ENCODE measurements around the gene DNAH9. TPM values are rescaled to one million over a fixed set of nuclear protein-coding genes. Genes with fewer than 3 reads are reported as not detected.

Gene DNAH9
- polyA plus RNA-seq, 2 of the 4 experiments (the other 2 are of a cell fraction), result 0.03 to 0.04 TPM

DNA sequence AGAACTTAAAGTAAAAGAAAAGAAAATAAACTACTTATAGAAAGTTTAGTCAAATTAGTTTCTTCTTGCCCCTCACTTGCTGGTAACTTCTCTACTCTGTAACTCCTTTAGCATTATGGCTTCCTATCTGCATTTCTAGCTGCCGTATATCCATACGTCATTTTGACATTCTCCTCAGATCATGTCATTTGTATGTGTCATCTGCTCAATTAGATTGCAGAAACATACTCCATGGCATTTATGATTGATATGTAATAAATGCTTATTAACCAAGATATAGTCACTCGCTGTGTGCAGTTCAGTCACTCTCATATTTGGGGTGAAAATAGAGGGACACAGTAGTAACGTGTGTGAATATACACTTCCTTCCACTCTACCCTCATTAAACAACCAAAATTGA, 295.6 kb downstream of the DNAH9 start:
- 56% methylated on average over 4 of the region's 4 CpGs for WGBS (ENCODE audit: missing lambda C conversion rate)
- peak; percentile 7 for FAIRE-seq
- Histone ChIP-seq H3K4me1 (no peaks in the 10 kb centered on the region), H3K27ac (no peak overlapping the region), H3K4me3 (no peak overlapping the region), H3K4me2 (no peak overlapping the region), H3K9me3 (no peaks in the 10 kb centered on the region)
- ChIA-PET CTCF (interaction anchor here (1.1 kb wide), 1 partner anchor 42 kb away, joined by 5 read pairs; no protein-coding TSS in a partner anchor), POLR2A (no interaction called here)
- DNase-seq (ENCODE audit: low read depth in 1 of 2, low spot score in 1 of 2), result no peak
- no peak for ATAC-seq
- TF ChIP-seq ZSCAN20 (CRISPR knock-in tag; IDR thresholded peaks at IDR 0.05), result no peak
- TF ChIP-seq, protein P1, sequence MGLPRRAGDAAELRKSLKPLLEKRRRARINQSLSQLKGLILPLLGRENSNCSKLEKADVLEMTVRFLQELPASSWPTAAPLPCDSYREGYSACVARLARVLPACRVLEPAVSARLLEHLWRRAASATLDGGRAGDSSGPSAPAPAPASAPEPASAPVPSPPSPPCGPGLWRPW (IDR thresholded peaks at IDR 0.05), result no peak
- no peak for TF ChIP-seq RNF2 (IDR thresholded peaks at IDR 0.05; ENCODE audit: borderline replicate concordance, low read depth)
- no peak for TF ChIP-seq CHD4 (IDR thresholded peaks at IDR 0.05; ENCODE audit: borderline replicate concordance)

DNA sequence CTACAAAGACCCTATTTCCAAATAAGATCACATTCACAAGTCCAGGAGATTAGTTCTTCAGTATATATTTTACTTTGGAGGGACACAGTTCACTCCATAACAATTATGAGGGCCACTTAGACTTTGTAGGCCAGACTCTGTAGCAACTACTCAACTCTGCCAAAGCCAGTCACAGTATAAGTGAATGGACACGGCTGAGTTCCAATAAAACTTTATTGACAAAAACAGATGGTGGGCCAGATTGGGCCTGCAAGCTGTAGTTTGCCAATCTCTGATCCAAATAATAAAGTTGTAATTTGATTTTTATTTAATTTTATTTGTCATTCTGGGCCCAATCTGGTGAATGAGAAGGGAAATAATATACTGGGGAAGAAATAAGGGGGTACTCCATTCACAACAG, 297.9 kb downstream of the DNAH9 start:
- no peak overlapping the region for H3K27ac ChIP-seq
- no peaks in the 10 kb centered on the region for H3K9me3 ChIP-seq
- TF ChIP-seq MAZ (IDR thresholded peaks at IDR 0.05; ENCODE audit: borderline replicate concordance, low read depth, low read length) (no peak), FOSL2 (IDR thresholded peaks at IDR 0.05) (no peak), FOSL2 (CRISPR knock-in tag; IDR thresholded peaks at IDR 0.05) (no peak), EHMT2 (IDR thresholded peaks at IDR 0.05; ENCODE audit: low read depth) (no peak), CHD2 (IDR thresholded peaks at IDR 0.05; ENCODE audit: low read length, partially characterized antibody) (no peak), MAFK (IDR thresholded peaks at IDR 0.05; ENCODE audit: partially characterized antibody) (no peak), KDM1A (IDR thresholded peaks at IDR 0.05; ENCODE audit: low read depth) (no peak), HOXA7 (CRISPR knock-in tag; IDR thresholded peaks at IDR 0.05) (no peak), POLR2A (IDR thresholded peaks at IDR 0.05; ENCODE audit: low read length) (no peak), ZNF302 (CRISPR knock-in tag; IDR thresholded peaks at IDR 0.05) (no peak), FOSB (CRISPR knock-in tag; IDR thresholded peaks at IDR 0.05) (no peak), GATA3 (IDR thresholded peaks at IDR 0.05; ENCODE audit: borderline replicate concordance) (no peak)
- TF ChIP-seq, protein P2, sequence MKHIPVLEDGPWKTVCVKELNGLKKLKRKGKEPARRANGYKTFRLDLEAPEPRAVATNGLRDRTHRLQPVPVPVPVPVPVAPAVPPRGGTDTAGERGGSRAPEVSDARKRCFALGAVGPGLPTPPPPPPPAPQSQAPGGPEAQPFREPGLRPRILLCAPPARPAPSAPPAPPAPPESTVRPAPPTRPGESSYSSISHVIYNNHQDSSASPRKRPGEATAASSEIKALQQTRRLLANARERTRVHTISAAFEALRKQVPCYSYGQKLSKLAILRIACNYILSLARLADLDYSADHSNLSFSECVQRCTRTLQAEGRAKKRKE (CRISPR knock-in tag; IDR thresholded peaks at IDR 0.05; ENCODE audit: low read depth), result no peak
- TF ChIP-seq, protein P3, sequence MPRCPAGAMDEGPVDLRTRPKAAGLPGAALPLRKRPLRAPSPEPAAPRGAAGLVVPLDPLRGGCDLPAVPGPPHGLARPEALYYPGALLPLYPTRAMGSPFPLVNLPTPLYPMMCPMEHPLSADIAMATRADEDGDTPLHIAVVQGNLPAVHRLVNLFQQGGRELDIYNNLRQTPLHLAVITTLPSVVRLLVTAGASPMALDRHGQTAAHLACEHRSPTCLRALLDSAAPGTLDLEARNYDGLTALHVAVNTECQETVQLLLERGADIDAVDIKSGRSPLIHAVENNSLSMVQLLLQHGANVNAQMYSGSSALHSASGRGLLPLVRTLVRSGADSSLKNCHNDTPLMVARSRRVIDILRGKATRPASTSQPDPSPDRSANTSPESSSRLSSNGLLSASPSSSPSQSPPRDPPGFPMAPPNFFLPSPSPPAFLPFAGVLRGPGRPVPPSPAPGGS (IDR thresholded peaks at IDR 0.05), result no peak
- WGBS (ENCODE audit: missing lambda C conversion rate), result 0% methylated on average over 1 of the region's 1 CpG
- H3K4me3 ChIP-seq, result no peak overlapping the region
- H3K4me2 ChIP-seq, result no peak overlapping the region
- H3K4me1 ChIP-seq, result no peaks in the 10 kb centered on the region
- FAIRE-seq (no peak), ATAC-seq (no peak), DNase-seq (ENCODE audit: low read depth in 1 of 2, low spot score in 1 of 2) (no peak)
- ChIA-PET CTCF (interaction anchor here (1.4 kb wide), 1 partner anchor 90 kb away, joined by 3 read pairs; no protein-coding TSS in a partner anchor), POLR2A (no interaction called here)

GRCh38 chr17:11898526-11899235, 300.4 kb downstream of the DNAH9 start:
- FAIRE-seq (peak; percentile 36), ATAC-seq (no peak), DNase-seq (ENCODE audit: low read depth in 1 of 2, low spot score in 1 of 2) (no peak)
- H3K4me1 ChIP-seq, result no peaks in the 10 kb centered on the region
- WGBS (ENCODE audit: missing lambda C conversion rate), result 32% methylated on average over 7 of the region's 7 CpGs
- POLR2A ChIA-PET, result no interaction called here
- CTCF ChIA-PET, result interaction anchor here (0.5 to 1.7 kb wide), 7 partner anchors 13 to 1623 kb away, joined by 3 to 5 read pairs (median 3); no protein-coding TSS in a partner anchor
- TF ChIP-seq ZNF302 (CRISPR knock-in tag; IDR thresholded peaks at IDR 0.05) (no peak), CTCF (IDR thresholded peaks at IDR 0.05) (no peak), KDM1A (IDR thresholded peaks at IDR 0.05; ENCODE audit: low read depth) (no peak), ESRRA (IDR thresholded peaks at IDR 0.05; ENCODE audit: borderline replicate concordance, low read length) (no peak), PBX3 (IDR thresholded peaks at IDR 0.05) (no peak), TFCP2L1 (CRISPR knock-in tag; IDR thresholded peaks at IDR 0.05) (no peak), EP300 (IDR thresholded peaks at IDR 0.05) (no peak), NR3C1 (IDR thresholded peaks at IDR 0.05) (no peak)
- no peak overlapping the region for H3K4me2 ChIP-seq
- no peaks in the 10 kb centered on the region for H3K9me3 ChIP-seq
- no peak overlapping the region for H3K27ac ChIP-seq
- H3K4me3 ChIP-seq, result no peak overlapping the region
